IMR-90 (cell line): ENCODE measurements around the gene USP47. TPM values are rescaled to one million over a fixed set of nuclear protein-coding genes. Genes with fewer than 3 reads are reported as not detected.

ENCODE experiments used
- ATAC-seq: fragments of 200-7000 bp; cut with Tn5 transposase; 2 replicates; pipeline ENCODE4 v1.9.1; 2020; ENCODE audit warnings: low read depth, mild to moderate bottlenecking, moderate library complexity
- BruUV-seq: library from RNA; stranded (reverse); fragments of 400-500 nt; replicated peaks from 2 replicates; lab custom pipeline; 2021; lab: Mats Ljungman, UMichigan
- CTCF ChIA-PET: fragments of 300-600 bp; formaldehyde crosslinking; extraction: SDS; loops from one replicate; lab custom pipeline; 2021; ENCODE audit warnings: antibody characterized with exemption; lab: Yijun Ruan, JAX
- POLR2A ChIA-PET: fragments of 300-600 bp; sonication (Branson Sonifier 250); formaldehyde crosslinking; loops from one replicate; lab custom pipeline; 2022; ENCODE audit warnings: antibody characterized with exemption; ENCODE audit not compliant: unreplicated experiment; lab: Charles Lee
- DNase-seq: peaks from one replicate; pipeline ENCODE4 v3.0.0; 2013
- H2AFZ ChIP-seq: replicated peaks from 2 replicates; pipeline ENCODE3; 2013; ENCODE audit warnings: low read length, mild to moderate bottlenecking; ENCODE audit not compliant: poor library complexity
- H2AK5ac ChIP-seq: 2 replicates; pipeline ENCODE4 v1.6.1; 2013; ENCODE audit warnings: low read depth, low read length, inconsistent platforms
- H2AK9ac ChIP-seq: replicated peaks from 2 replicates; pipeline ENCODE3; 2013; ENCODE audit warnings: mild to moderate bottlenecking, low read depth, low read length, moderate library complexity; ENCODE audit not compliant: poor library complexity
- H2BK120ac ChIP-seq: 2 replicates; pipeline ENCODE4 v1.6.1; 2013; ENCODE audit warnings: low read depth, low read length, inconsistent platforms
- H2BK15ac ChIP-seq: 3 replicates; pipeline ENCODE4 v1.6.1; 2013; ENCODE audit warnings: low read depth, low read length, inconsistent platforms
- H2BK20ac ChIP-seq: 2 replicates; pipeline ENCODE4 v1.6.1; 2013; ENCODE audit warnings: low read depth, mild to moderate bottlenecking, inconsistent platforms, low read length, moderate library complexity
- H2BK5ac ChIP-seq: 2 replicates; pipeline ENCODE4 v1.6.1; 2013; ENCODE audit warnings: mild to moderate bottlenecking, low read depth, low read length, inconsistent platforms; ENCODE audit not compliant: poor library complexity, severe bottlenecking
- H3K14ac ChIP-seq: replicated peaks from 2 replicates; pipeline ENCODE4 v1.6.1; 2013; ENCODE audit warnings: low read depth, low read length, inconsistent platforms
- H3K18ac ChIP-seq: 2 replicates; pipeline ENCODE4 v1.6.1; 2013; ENCODE audit warnings: low read depth, low read length, control low read depth
- H3K23ac ChIP-seq: 2 replicates; pipeline ENCODE4 v1.6.1; 2013; ENCODE audit warnings: low read depth, low read length, inconsistent platforms
- H3K27ac ChIP-seq: 2 replicates; pipeline ENCODE4 v1.5.1; 2013; ENCODE audit warnings: mild to moderate bottlenecking, control low read depth, low read length; ENCODE audit not compliant: insufficient read depth
- H3K27me3 ChIP-seq: 2 replicates; pipeline ENCODE4 v1.6.1; 2013; ENCODE audit warnings: low read length; ENCODE audit not compliant: control insufficient read depth, insufficient read depth
- H3K36me3 ChIP-seq: 2 replicates; pipeline ENCODE4 v1.6.1; 2013; ENCODE audit warnings: low read length, mixed read lengths; ENCODE audit not compliant: control insufficient read depth, insufficient read depth
- H3K4ac ChIP-seq: 2 replicates; pipeline ENCODE4 v1.6.1; 2013; ENCODE audit warnings: low read depth, low read length, inconsistent platforms
- H3K4me1 ChIP-seq: 2 replicates; pipeline ENCODE4 v1.6.1; 2013; ENCODE audit warnings: low read length, mixed read lengths; ENCODE audit not compliant: control insufficient read depth, insufficient read depth
- H3K4me2 ChIP-seq: 2 replicates; pipeline ENCODE4 v1.6.1; 2013; ENCODE audit warnings: low read depth, mild to moderate bottlenecking, control low read depth, low read length, moderate library complexity
- H3K4me3 ChIP-seq: 2 replicates; pipeline ENCODE4 v1.5.1; 2013; ENCODE audit warnings: low read depth, mild to moderate bottlenecking, control low read depth, low read length, moderate library complexity; ENCODE audit not compliant: insufficient read depth
- H3K56ac ChIP-seq: 2 replicates; pipeline ENCODE4 v1.6.1; 2013; ENCODE audit warnings: low read length, inconsistent platforms; ENCODE audit not compliant: insufficient read depth; ENCODE audit errors: extremely low read depth
- H3K79me1 ChIP-seq, 2 experiments: 2 replicates each; pipeline ENCODE4 v1.6.1; 2013; ENCODE audit warnings: low read length in 2 of 2, inconsistent platforms in 1 of 2, low read depth in 1 of 2
- H3K9ac ChIP-seq: 2 replicates; pipeline ENCODE4 v1.6.1; 2013; ENCODE audit warnings: low read depth, low read length, control low read depth
- H3K9me1 ChIP-seq: 2 replicates; pipeline ENCODE4 v1.6.1; 2013; ENCODE audit warnings: low read length, inconsistent platforms; ENCODE audit not compliant: insufficient read depth
- H3K9me3 ChIP-seq: 2 replicates; pipeline ENCODE4 v1.6.1; 2013; ENCODE audit warnings: low read length; ENCODE audit not compliant: control insufficient read depth, insufficient read depth
- H4K20me1 ChIP-seq: 2 replicates; pipeline ENCODE4 v1.6.1; 2013; ENCODE audit warnings: low read length, inconsistent platforms; ENCODE audit not compliant: insufficient read depth
- H4K5ac ChIP-seq: 2 replicates; pipeline ENCODE4 v1.6.1; 2013; ENCODE audit warnings: mild to moderate bottlenecking, low read depth, low read length, control low read depth
- H4K8ac ChIP-seq, 2 experiments: 2 replicates each; pipeline ENCODE4 v1.6.1; 2013; ENCODE audit warnings: low read depth in 2 of 2, low read length in 2 of 2, control low read depth in 1 of 2, inconsistent platforms in 1 of 2
- H4K91ac ChIP-seq: 2 replicates; pipeline ENCODE4 v1.6.1; 2013; ENCODE audit warnings: low read depth, low read length, inconsistent platforms; ENCODE audit not compliant: insufficient read depth
- BHLHE40 ChIP-seq: fragments of 150-350 bp; IDR thresholded peaks from 2 replicates; pipeline ENCODE4 v1.6.1; 2016; ENCODE audit warnings: mild to moderate bottlenecking, low read depth, low read length
- CEBPB ChIP-seq: IDR thresholded peaks from 2 replicates; pipeline ENCODE4 v1.6.1; 2012; ENCODE audit warnings: low read depth, low read length, improper control_type of control experiment
- CHD1 ChIP-seq: IDR thresholded peaks from 2 replicates; pipeline ENCODE4 v1.6.1; 2012; ENCODE audit warnings: low read depth, low read length, improper control_type of control experiment
- ELK1 ChIP-seq: fragments of 150-350 bp; IDR thresholded peaks from 2 replicates; pipeline ENCODE4 v1.6.1; 2016; ENCODE audit warnings: low read depth, mild to moderate bottlenecking, low read length, moderate library complexity, borderline replicate concordance
- FOS ChIP-seq: fragments of 150-350 bp; IDR thresholded peaks from 2 replicates; pipeline ENCODE4 v1.6.1; 2016; ENCODE audit warnings: low read depth, low read length
- MAZ ChIP-seq: IDR thresholded peaks from 2 replicates; pipeline ENCODE4 v1.6.1; 2012; ENCODE audit warnings: low read depth, mild to moderate bottlenecking, low read length, improper control_type of control experiment, moderate library complexity, borderline replicate concordance
- MXI1 ChIP-seq: IDR thresholded peaks from 2 replicates; pipeline ENCODE4 v1.6.1; 2012; ENCODE audit warnings: low read depth, mild to moderate bottlenecking, low read length, moderate library complexity, borderline replicate concordance
- NFE2L2 ChIP-seq: fragments of 150-350 bp; IDR thresholded peaks from 2 replicates; pipeline ENCODE4 v1.6.1; 2016; ENCODE audit warnings: low read depth, mild to moderate bottlenecking, low read length
- POLR2A ChIP-seq: IDR thresholded peaks from 2 replicates; pipeline ENCODE4 v1.6.1; 2012; ENCODE audit warnings: mild to moderate bottlenecking, low read depth, low read length
- RAD21 ChIP-seq: IDR thresholded peaks from 2 replicates; pipeline ENCODE4 v1.6.1; 2012; ENCODE audit warnings: low read length, improper control_type of control experiment
- RCOR1 ChIP-seq: IDR thresholded peaks from 2 replicates; pipeline ENCODE4 v1.6.1; 2012; ENCODE audit warnings: mild to moderate bottlenecking, low read length, improper control_type of control experiment; ENCODE audit not compliant: insufficient replicate concordance
- RFX5 ChIP-seq: IDR thresholded peaks from 2 replicates; pipeline ENCODE4 v1.8.0; 2012; ENCODE audit warnings: low read depth, mild to moderate bottlenecking, low read length, moderate library complexity
- SMC3 ChIP-seq: fragments of 150-350 bp; IDR thresholded peaks from 2 replicates; pipeline ENCODE4 v1.6.1; 2016; ENCODE audit warnings: low read depth, mild to moderate bottlenecking, antibody characterized with exemption, low read length, moderate library complexity
- WGBS, 2 experiments: methylation state at CpG; one replicate each; pipeline versions ENCODE4 v1.1.5 to v1.1.7; 2013; ENCODE audit warnings: missing lambda C conversion rate in 2 of 2; ENCODE audit not compliant: insufficient read length in 1 of 2; ENCODE audit errors: extremely low coverage in 2 of 2; 5-methylcytosine and 5-hydroxymethylcytosine counted together
- dilution Hi-C: fragments of 300-500 bp; cut with HindIII; formaldehyde crosslinking; loops from one replicate; pipeline ENCODE4 v1.14.3; 2018; ENCODE audit warnings: low sequenced_read_pairs; ENCODE audit not compliant: unreplicated experiment
- in situ Hi-C: fragments of 300-500 bp; cut with MboI; formaldehyde crosslinking; loops from 3 replicates; pipeline ENCODE4 v1.14.3; 2019; ENCODE audit warnings: low sequenced_read_pairs, inconsistent platforms, mixed read lengths
- intact Hi-C: fragments of 100-400 bp; cut with micrococcal nuclease; formaldehyde crosslinking; loops from 2 replicates; pipeline ENCODE4 v1.10.0; 2022
- polyA plus RNA-seq, 3 experiments: library from polyadenylated mRNA; depleted of rRNA; stranded (reverse); fragments of >200 nt; gene quantifications; 2 replicates each; pipeline ENCODE4 v1.2.3, GENCODE V29; 2012; ENCODE audit warnings: low replicate concordance in 1 of 3
- total RNA-seq: library from RNA; depleted of rRNA; stranded (reverse); fragments of >200 nt; gene quantifications from 2 replicates; pipeline ENCODE4 v1.2.3, GENCODE V29; 2012
- TF ChIP-seq, protein P1 (sequence below): conservative IDR thresholded peaks from 2 replicates; pipeline ENCODE4 v1.5.1; 2012; ENCODE audit warnings: mild to moderate bottlenecking, low read depth, low read length, improper control_type of control experiment

Gene USP47
- total and polyA plus RNA-seq, 2 of the 4 experiments (the other 2 are of a cell fraction), result 15.0 to 110 TPM

GRCh38 chr11:11989774-11990744, 148.3 kb downstream of the USP47 start:
- peaks cover 42% of the 10 kb centered on the region for H3K9me1 ChIP-seq
- H3K79me1 ChIP-seq, result peaks cover 37 to 88% of the 10 kb centered on the region in 2 experiments
- peaks cover 41% of the 10 kb centered on the region for H3K4me1 ChIP-seq
- no peak overlapping the region; a peak in 1 of 4 replicates for H4K8ac ChIP-seq
- H3K23ac ChIP-seq, result no peak overlapping the region
- no peak overlapping the region for H3K9ac ChIP-seq
- DNase-seq (no peak), ATAC-seq (no peak)
- H2BK120ac ChIP-seq, result no peak overlapping the region
- H2BK20ac ChIP-seq, result no peak overlapping the region
- no peak overlapping the region for H3K4me2 ChIP-seq
- no peak overlapping the region for H3K18ac ChIP-seq
- in situ Hi-C loops (no loop called here), intact Hi-C loops (loop anchor here (5.0 kb wide), 2 partner anchors 52 to 292 kb away; no protein-coding TSS in a partner anchor), dilution Hi-C loops (no loop called here)
- no TSS peak for BruUV-seq
- no peak overlapping the region for H3K27ac ChIP-seq
- H3K36me3 ChIP-seq, result peaks cover 21% of the 10 kb centered on the region
- H2BK5ac ChIP-seq, result no peak overlapping the region
- no peak overlapping the region for H3K14ac ChIP-seq
- ChIA-PET CTCF (no interaction called here), POLR2A (interaction anchor here (0.6 kb wide), 2 partner anchors 140 to 229 kb away, joined by 3 to 10 read pairs; no protein-coding TSS in a partner anchor)
- no peak overlapping the region for H2AFZ ChIP-seq
- no peak overlapping the region for H3K4me3 ChIP-seq
- H2AK9ac ChIP-seq, result no peak overlapping the region
- 0 out of 2 replicates have a peak overlapping the region, but pooled peaks have one; percentile 0 for H2AK5ac ChIP-seq
- no peaks in the 10 kb centered on the region; the same call in 1 of the 2 replicates for H3K9me3 ChIP-seq
- H4K5ac ChIP-seq, result no peak overlapping the region
- H4K20me1 ChIP-seq, result peaks cover 22% of the 10 kb centered on the region
- H4K91ac ChIP-seq, result no peak overlapping the region
- no peaks in the 10 kb centered on the region for H3K27me3 ChIP-seq
- peak overlapping the region; percentile 31; the same call in 1 of the 2 replicates for H3K4ac ChIP-seq
- 100% methylated on average over 2 of the region's 8 CpGs; no CpG with 5 or more reads in 1 of the 2 experiments for WGBS, 2 experiments
- H3K56ac ChIP-seq, result no peak overlapping the region
- H2BK15ac ChIP-seq, result no peak overlapping the region
- TF ChIP-seq RCOR1, result no peak
- no peak for TF ChIP-seq NFE2L2
- no peak for TF ChIP-seq RAD21
- TF ChIP-seq, protein P1, sequence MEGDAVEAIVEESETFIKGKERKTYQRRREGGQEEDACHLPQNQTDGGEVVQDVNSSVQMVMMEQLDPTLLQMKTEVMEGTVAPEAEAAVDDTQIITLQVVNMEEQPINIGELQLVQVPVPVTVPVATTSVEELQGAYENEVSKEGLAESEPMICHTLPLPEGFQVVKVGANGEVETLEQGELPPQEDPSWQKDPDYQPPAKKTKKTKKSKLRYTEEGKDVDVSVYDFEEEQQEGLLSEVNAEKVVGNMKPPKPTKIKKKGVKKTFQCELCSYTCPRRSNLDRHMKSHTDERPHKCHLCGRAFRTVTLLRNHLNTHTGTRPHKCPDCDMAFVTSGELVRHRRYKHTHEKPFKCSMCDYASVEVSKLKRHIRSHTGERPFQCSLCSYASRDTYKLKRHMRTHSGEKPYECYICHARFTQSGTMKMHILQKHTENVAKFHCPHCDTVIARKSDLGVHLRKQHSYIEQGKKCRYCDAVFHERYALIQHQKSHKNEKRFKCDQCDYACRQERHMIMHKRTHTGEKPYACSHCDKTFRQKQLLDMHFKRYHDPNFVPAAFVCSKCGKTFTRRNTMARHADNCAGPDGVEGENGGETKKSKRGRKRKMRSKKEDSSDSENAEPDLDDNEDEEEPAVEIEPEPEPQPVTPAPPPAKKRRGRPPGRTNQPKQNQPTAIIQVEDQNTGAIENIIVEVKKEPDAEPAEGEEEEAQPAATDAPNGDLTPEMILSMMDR, result no peak
- TF ChIP-seq MAZ, result no peak
- TF ChIP-seq MXI1, result no peak
- TF ChIP-seq FOS, result no peak
- TF ChIP-seq CEBPB, result no peak
- TF ChIP-seq POLR2A, result no peak
- TF ChIP-seq BHLHE40, result no peak
- no peak for TF ChIP-seq RFX5
- no peak for TF ChIP-seq ELK1
- no peak for TF ChIP-seq SMC3
- TF ChIP-seq CHD1, result no peak
